ENCODE measurements around the gene SPINT4. TPM values are rescaled to one million over a fixed set of nuclear protein-coding genes. Genes with fewer than 3 reads are reported as not detected.
"Not testable (repeated sequence)": the region's sequence is repeated elsewhere in the genome, so short reads cannot be mapped to it uniquely, and the experiment has no call there.

Gene SPINT4
- polyA plus RNA-seq, 1 donor from 2014 or later, result not detected

DNA sequence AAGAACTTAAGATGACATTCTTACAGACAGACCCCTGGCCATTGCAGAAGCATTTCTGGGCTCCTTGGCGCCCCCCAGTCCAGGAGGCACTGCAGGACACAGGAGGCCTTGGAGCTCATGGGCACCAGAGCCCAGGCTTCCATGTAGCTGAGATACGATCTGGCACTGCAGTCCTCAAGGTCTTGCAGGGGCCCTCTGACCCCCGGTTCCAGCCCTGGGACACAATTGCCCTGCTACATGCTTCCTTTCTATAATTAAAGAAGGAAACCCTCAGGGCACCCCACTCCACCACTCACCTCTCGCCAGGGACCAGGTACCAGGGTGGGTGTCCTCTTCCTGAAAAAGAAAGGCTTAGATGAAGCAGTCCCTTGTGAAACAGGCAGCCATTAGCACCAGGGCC lies 35.9 kb downstream of the SPINT4 start:
- Histone ChIP-seq H3K36me3 (ENCODE audit: insufficient read depth, low read length) (no peaks in the 10 kb centered on the region), H3K4me3 (ENCODE audit: low read length) (no peak overlapping the region), H3K27me3 (ENCODE audit: insufficient read depth, low read depth, low read length) (no peaks in the 10 kb centered on the region), H3K9ac (ENCODE audit: low read length) (no peak overlapping the region), H3K9me3 (ENCODE audit: low read length) (no peaks in the 10 kb centered on the region), H3K79me2 (replicated peaks; ENCODE audit: insufficient read depth, low read length) (no peaks in the 10 kb centered on the region), H3K4me2 (ENCODE audit: low read length) (no peak overlapping the region), H3K9me2 (ENCODE audit: insufficient read depth, low read length) (no peaks in the 10 kb centered on the region), H4K20me1 (ENCODE audit: insufficient read depth) (no peaks in the 10 kb centered on the region), H3F3A (ENCODE audit: insufficient read depth, low read length, poor library complexity, severe bottlenecking) (no peaks in the 10 kb centered on the region), H2AFZ (ENCODE audit: low read depth, low read length) (no peak overlapping the region), H3K27ac (ENCODE audit: low read length) (no peak overlapping the region)
- TF ChIP-seq SMC3 (conservative IDR thresholded peaks at IDR 0.05; ENCODE audit: poor library complexity), result no peak
- no peak for TF ChIP-seq EP300 (conservative IDR thresholded peaks at IDR 0.05; ENCODE audit: poor library complexity, severe bottlenecking)
- TF ChIP-seq TAF1 (IDR thresholded peaks at IDR 0.05; ENCODE audit: low read depth), result no peak
- TF ChIP-seq MXI1 (conservative IDR thresholded peaks at IDR 0.05; ENCODE audit: poor library complexity, severe bottlenecking), result no peak

DNA sequence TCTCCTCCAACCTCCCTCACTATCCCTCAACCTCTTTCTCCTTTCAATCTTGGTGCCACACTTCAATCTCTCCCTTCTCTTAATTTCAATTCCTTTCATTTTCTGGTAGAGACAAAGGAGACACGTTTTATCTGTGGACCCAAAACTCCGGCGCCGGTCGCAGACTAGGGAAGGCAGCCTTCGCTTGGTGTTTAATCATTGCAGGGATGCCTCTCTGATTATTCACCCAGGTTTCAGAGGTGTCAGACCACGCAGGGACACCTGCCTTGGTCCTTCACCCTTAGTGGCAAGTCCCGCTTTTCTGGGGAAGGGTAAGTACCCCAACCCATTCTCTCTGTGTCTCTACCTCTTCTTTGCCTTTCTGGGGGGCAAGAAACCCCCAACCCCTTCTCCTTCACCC lies 37.8 kb downstream of the SPINT4 start:
- H3K4me3 ChIP-seq (ENCODE audit: low read length); H3K9me2 ChIP-seq (ENCODE audit: insufficient read depth, low read length); H3F3A ChIP-seq (ENCODE audit: insufficient read depth, low read length, poor library complexity, severe bottlenecking); H3K27ac ChIP-seq (ENCODE audit: low read length); H3K9me3 ChIP-seq (ENCODE audit: low read length); H3K27me3 ChIP-seq (ENCODE audit: insufficient read depth, low read depth, low read length); H3K9ac ChIP-seq (ENCODE audit: low read length); H3K4me2 ChIP-seq (ENCODE audit: low read length); H4K20me1 ChIP-seq (ENCODE audit: insufficient read depth); H3K79me2 ChIP-seq (replicated peaks; ENCODE audit: insufficient read depth, low read length); H2AFZ ChIP-seq (ENCODE audit: low read depth, low read length); H3K36me3 ChIP-seq (ENCODE audit: insufficient read depth, low read length): not testable (repeated sequence)

DNA sequence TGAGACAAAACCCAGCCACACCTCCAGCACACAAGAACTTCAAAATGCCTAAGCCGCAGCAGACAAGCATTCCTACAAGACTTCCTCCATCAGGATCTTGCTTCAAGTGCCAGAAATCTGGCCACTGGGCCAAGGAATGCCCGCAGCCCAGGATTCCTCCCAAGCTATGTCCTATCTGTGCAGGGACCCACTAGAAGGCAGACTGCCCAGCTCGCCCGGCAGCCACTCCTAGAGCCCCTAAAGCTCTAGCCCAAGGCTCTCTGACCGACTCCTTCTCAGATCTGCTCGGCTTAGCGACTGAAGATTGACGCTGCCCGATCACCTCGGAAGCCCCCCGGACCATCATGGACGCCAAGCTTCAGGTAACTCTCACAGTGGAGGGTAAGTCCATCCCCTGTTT lies 39.8 kb downstream of the SPINT4 start:
- H3F3A ChIP-seq (ENCODE audit: insufficient read depth, low read length, poor library complexity, severe bottlenecking); H2AFZ ChIP-seq (ENCODE audit: low read depth, low read length); H3K4me3 ChIP-seq (ENCODE audit: low read length); H3K9ac ChIP-seq (ENCODE audit: low read length); H3K27ac ChIP-seq (ENCODE audit: low read length); H3K9me2 ChIP-seq (ENCODE audit: insufficient read depth, low read length); H3K36me3 ChIP-seq (ENCODE audit: insufficient read depth, low read length); H3K79me2 ChIP-seq (replicated peaks; ENCODE audit: insufficient read depth, low read length); H3K9me3 ChIP-seq (ENCODE audit: low read length); H3K27me3 ChIP-seq (ENCODE audit: insufficient read depth, low read depth, low read length); H3K4me2 ChIP-seq (ENCODE audit: low read length); H4K20me1 ChIP-seq (ENCODE audit: insufficient read depth): not testable (repeated sequence)

DNA sequence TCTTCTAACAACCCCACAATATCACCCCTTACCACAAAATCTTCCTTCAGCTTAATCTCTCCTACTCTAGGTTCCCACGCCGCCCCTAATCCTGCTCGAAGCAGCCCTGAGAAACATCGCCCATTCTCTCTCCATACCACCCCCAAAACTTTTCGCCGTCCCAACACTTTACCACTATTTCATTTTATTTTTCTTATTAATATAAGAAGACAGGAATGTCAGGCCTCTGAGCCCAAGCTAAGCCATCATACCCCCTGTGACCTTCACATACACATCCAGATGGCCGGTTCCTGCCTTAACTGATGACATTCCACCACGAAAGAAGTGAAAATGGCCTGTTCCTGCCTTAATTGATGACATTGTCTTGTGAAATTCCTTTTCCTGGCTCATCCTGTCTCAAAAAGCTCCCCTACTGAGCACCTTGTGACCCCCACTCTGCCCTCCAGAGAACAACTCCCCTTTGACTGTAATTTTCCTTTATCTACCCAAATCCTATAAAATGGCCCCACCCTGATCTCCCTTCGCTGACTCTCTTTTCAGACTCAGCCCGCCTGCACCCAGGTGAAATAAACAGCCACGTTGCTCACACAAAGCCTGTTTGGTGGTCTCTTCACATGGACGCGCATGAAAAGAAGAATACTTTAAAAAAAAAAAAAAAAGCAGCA lies 42.6 kb downstream of the SPINT4 start:
- H3K79me2 ChIP-seq (replicated peaks; ENCODE audit: insufficient read depth, low read length); H3K4me3 ChIP-seq (ENCODE audit: low read length); H3K9me3 ChIP-seq (ENCODE audit: low read length); H3K36me3 ChIP-seq (ENCODE audit: insufficient read depth, low read length); H3K27me3 ChIP-seq (ENCODE audit: insufficient read depth, low read depth, low read length); H3K4me2 ChIP-seq (ENCODE audit: low read length); H3K9ac ChIP-seq (ENCODE audit: low read length); H3F3A ChIP-seq (ENCODE audit: insufficient read depth, low read length, poor library complexity, severe bottlenecking); H4K20me1 ChIP-seq (ENCODE audit: insufficient read depth); H3K27ac ChIP-seq (ENCODE audit: low read length); H2AFZ ChIP-seq (ENCODE audit: low read depth, low read length); H3K9me2 ChIP-seq (ENCODE audit: insufficient read depth, low read length): not testable (repeated sequence)

DNA sequence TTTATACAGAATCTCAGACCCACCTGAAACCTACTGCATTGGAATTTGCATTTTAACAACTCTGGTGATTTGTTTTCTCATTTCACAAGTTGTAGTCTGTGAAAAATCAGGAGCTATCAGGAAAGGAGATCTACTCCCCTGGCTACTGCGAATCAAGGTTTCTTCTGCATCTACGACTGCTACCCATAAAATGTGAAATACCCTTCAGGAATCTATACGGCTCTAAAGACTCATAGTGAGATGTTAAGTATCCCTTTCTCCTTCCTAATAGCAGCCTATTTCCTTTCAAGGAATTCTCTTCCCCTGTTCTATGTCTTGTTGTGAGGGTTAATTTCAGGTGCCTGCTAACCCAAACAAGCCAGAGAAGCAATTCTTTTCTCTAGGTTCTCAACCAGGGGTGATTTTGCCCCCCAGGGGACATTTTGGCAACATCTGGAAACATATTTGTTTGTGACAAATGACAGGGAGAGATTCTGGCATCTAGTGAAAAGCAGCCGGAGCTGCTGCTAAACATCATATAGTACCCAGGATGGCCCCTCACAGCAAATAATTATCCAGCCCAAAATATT lies 43.2 kb downstream of the SPINT4 start:
- H3K36me3 ChIP-seq (ENCODE audit: insufficient read depth, low read length), result no peaks in the 10 kb centered on the region
- no peak overlapping the region for H3K4me3 ChIP-seq (ENCODE audit: low read length)
- TF ChIP-seq, protein P1, sequence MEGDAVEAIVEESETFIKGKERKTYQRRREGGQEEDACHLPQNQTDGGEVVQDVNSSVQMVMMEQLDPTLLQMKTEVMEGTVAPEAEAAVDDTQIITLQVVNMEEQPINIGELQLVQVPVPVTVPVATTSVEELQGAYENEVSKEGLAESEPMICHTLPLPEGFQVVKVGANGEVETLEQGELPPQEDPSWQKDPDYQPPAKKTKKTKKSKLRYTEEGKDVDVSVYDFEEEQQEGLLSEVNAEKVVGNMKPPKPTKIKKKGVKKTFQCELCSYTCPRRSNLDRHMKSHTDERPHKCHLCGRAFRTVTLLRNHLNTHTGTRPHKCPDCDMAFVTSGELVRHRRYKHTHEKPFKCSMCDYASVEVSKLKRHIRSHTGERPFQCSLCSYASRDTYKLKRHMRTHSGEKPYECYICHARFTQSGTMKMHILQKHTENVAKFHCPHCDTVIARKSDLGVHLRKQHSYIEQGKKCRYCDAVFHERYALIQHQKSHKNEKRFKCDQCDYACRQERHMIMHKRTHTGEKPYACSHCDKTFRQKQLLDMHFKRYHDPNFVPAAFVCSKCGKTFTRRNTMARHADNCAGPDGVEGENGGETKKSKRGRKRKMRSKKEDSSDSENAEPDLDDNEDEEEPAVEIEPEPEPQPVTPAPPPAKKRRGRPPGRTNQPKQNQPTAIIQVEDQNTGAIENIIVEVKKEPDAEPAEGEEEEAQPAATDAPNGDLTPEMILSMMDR (IDR thresholded peaks at IDR 0.05; ENCODE audit: poor library complexity, severe bottlenecking), result no peak
- TF ChIP-seq, protein P2, sequence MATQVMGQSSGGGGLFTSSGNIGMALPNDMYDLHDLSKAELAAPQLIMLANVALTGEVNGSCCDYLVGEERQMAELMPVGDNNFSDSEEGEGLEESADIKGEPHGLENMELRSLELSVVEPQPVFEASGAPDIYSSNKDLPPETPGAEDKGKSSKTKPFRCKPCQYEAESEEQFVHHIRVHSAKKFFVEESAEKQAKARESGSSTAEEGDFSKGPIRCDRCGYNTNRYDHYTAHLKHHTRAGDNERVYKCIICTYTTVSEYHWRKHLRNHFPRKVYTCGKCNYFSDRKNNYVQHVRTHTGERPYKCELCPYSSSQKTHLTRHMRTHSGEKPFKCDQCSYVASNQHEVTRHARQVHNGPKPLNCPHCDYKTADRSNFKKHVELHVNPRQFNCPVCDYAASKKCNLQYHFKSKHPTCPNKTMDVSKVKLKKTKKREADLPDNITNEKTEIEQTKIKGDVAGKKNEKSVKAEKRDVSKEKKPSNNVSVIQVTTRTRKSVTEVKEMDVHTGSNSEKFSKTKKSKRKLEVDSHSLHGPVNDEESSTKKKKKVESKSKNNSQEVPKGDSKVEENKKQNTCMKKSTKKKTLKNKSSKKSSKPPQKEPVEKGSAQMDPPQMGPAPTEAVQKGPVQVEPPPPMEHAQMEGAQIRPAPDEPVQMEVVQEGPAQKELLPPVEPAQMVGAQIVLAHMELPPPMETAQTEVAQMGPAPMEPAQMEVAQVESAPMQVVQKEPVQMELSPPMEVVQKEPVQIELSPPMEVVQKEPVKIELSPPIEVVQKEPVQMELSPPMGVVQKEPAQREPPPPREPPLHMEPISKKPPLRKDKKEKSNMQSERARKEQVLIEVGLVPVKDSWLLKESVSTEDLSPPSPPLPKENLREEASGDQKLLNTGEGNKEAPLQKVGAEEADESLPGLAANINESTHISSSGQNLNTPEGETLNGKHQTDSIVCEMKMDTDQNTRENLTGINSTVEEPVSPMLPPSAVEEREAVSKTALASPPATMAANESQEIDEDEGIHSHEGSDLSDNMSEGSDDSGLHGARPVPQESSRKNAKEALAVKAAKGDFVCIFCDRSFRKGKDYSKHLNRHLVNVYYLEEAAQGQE (IDR thresholded peaks at IDR 0.05; ENCODE audit: borderline replicate concordance), result peak; percentile 27
- H3K27me3 ChIP-seq (ENCODE audit: insufficient read depth, low read depth, low read length), result no peaks in the 10 kb centered on the region
- no peaks in the 10 kb centered on the region for H3K9me2 ChIP-seq (ENCODE audit: insufficient read depth, low read length)
- H3F3A ChIP-seq (ENCODE audit: insufficient read depth, low read length, poor library complexity, severe bottlenecking), result no peaks in the 10 kb centered on the region
- no peak overlapping the region for H3K4me2 ChIP-seq (ENCODE audit: low read length)
- H3K79me2 ChIP-seq (replicated peaks; ENCODE audit: insufficient read depth, low read length), result no peaks in the 10 kb centered on the region
- H3K27ac ChIP-seq (ENCODE audit: low read length), result no peak overlapping the region
- H2AFZ ChIP-seq (ENCODE audit: low read depth, low read length), result no peak overlapping the region
- no peaks in the 10 kb centered on the region for H4K20me1 ChIP-seq (ENCODE audit: insufficient read depth)
- H3K9ac ChIP-seq (ENCODE audit: low read length), result no peak overlapping the region
- H3K9me3 ChIP-seq (ENCODE audit: low read length), result no peaks in the 10 kb centered on the region

Data from neural cell (in vitro differentiated cells).